H1 (cell line): Measurements from ENCODE around the gene ARHGEF38. TPM values are rescaled to one million over a fixed set of nuclear protein-coding genes. Genes with fewer than 3 reads are reported as not detected.

Experiments used
- CTCF ChIA-PET: fragments of 300-600 bp; sonication (Branson Sonifier 250); formaldehyde crosslinking; loops from one replicate; lab custom pipeline; 2021; ENCODE audit not compliant: partially characterized antibody; lab: Charles Lee
- POLR2A ChIA-PET: fragments of 300-600 bp; sonication (Branson Sonifier 250); formaldehyde crosslinking; loops from one replicate; lab custom pipeline; 2021; ENCODE audit warnings: inconsistent platforms; ENCODE audit not compliant: partially characterized antibody; lab: Charles Lee
- DNase-seq, 2 experiments: peaks; one replicate each; pipeline versions ENCODE4 v3.0.0 to v3.0.0-alpha.2; 2010 to 2022; ENCODE audit warnings: low spot score in 2 of 2, low read depth in 1 of 2, mixed read lengths in 1 of 2
- FAIRE-seq: peaks from 2 replicates; lab custom pipeline; 2011; peaks lifted over from hg19 to GRCh38; lab: Jason Lieb, UNC
- H2AFZ ChIP-seq: 2 replicates; pipeline ENCODE4 v1.8.1; 2012; ENCODE audit warnings: low read length, inconsistent platforms
- H2AK5ac ChIP-seq: 2 replicates; pipeline ENCODE4 v1.6.1; 2013; ENCODE audit warnings: low read depth, low read length
- H2BK120ac ChIP-seq: replicated peaks from 2 replicates; pipeline ENCODE3; 2013; ENCODE audit warnings: low read depth, low read length, inconsistent platforms
- H2BK12ac ChIP-seq: 2 replicates; pipeline ENCODE4 v1.6.1; 2013; ENCODE audit warnings: low read depth, low read length
- H2BK15ac ChIP-seq: 2 replicates; pipeline ENCODE4 v1.6.1; 2013; ENCODE audit warnings: low read length
- H2BK20ac ChIP-seq: 2 replicates; pipeline ENCODE4 v1.6.1; 2013; ENCODE audit warnings: low read length
- H2BK5ac ChIP-seq: 2 replicates; pipeline ENCODE4 v1.6.1; 2013; ENCODE audit warnings: low read depth, low read length
- H3K14ac ChIP-seq: 2 replicates; pipeline ENCODE4 v1.6.1; 2013; ENCODE audit warnings: inconsistent platforms; ENCODE audit not compliant: insufficient read length
- H3K18ac ChIP-seq: 2 replicates; pipeline ENCODE4 v1.6.1; 2013; ENCODE audit warnings: low read length; ENCODE audit errors: extremely low read depth
- H3K23ac ChIP-seq: 2 replicates; pipeline ENCODE4 v1.6.1; 2013; ENCODE audit warnings: inconsistent platforms; ENCODE audit not compliant: insufficient read length
- H3K23me2 ChIP-seq: 2 replicates; pipeline ENCODE4 v1.6.1; 2013; ENCODE audit warnings: low read depth, low read length
- H3K27ac ChIP-seq: 2 replicates; pipeline ENCODE4 v1.6.1; 2011; ENCODE audit warnings: low read depth, low read length, inconsistent platforms
- H3K27me3 ChIP-seq, 4 experiments: replicated peaks in 1 of 4; 1 replicate in 1 of 4; 2 replicates in 3 of 4; pipeline versions ENCODE4 v1.6.1 to v1.8.1; 2011 to 2013; ENCODE audit warnings: low read length in 3 of 4, mild to moderate bottlenecking in 3 of 4, inconsistent platforms in 2 of 4, mixed read lengths in 2 of 4, moderate library complexity in 1 of 4; ENCODE audit not compliant: control insufficient read depth in 3 of 4, insufficient read depth in 3 of 4; ENCODE audit errors: extremely low read depth in 1 of 4
- H3K36me3 ChIP-seq, 4 experiments: 2 replicates each; pipeline versions ENCODE4 v1.6.1 to v1.8.1; 2011 to 2013; ENCODE audit warnings: mild to moderate bottlenecking in 4 of 4, low read length in 3 of 4, moderate library complexity in 2 of 4, control low read depth in 1 of 4, inconsistent platforms in 1 of 4; ENCODE audit not compliant: insufficient read depth in 4 of 4, control insufficient read depth in 2 of 4
- H3K4ac ChIP-seq: replicated peaks from 2 replicates; pipeline ENCODE3; 2013; ENCODE audit warnings: low read length, low read depth, mixed read lengths, inconsistent platforms; ENCODE audit not compliant: insufficient read length
- H3K4me1 ChIP-seq, 4 experiments: replicated peaks in 1 of 4; 1 replicate in 1 of 4; 2 replicates in 3 of 4; pipeline versions ENCODE4 v1.6.1 to v1.8.1; 2011 to 2013; ENCODE audit warnings: low read length in 3 of 4, inconsistent platforms in 2 of 4, mixed read lengths in 1 of 4; ENCODE audit not compliant: insufficient read depth in 4 of 4, control insufficient read depth in 3 of 4
- H3K4me2 ChIP-seq, 2 experiments: 2 replicates each; pipeline versions ENCODE4 v1.6.1 to v1.8.1; 2011 to 2013; ENCODE audit warnings: low read depth in 2 of 2, low read length in 2 of 2, control low read depth in 1 of 2, inconsistent platforms in 1 of 2, mild to moderate bottlenecking in 1 of 2; ENCODE audit not compliant: insufficient read depth in 1 of 2
- H3K4me3 ChIP-seq, 4 experiments: fragments of 200-600, 300-600 bp in 1 of 4; sonication (generic), shearing (Covaris generic), sonication (Bioruptor Twin) in 1 of 4; 2 replicates each; pipeline versions ENCODE4 v1.5.1 to v1.8.1; 2011 to 2016; ENCODE audit warnings: low read length in 4 of 4, low read depth in 3 of 4, control low read depth in 2 of 4, inconsistent platforms in 2 of 4, mild to moderate bottlenecking in 2 of 4, mixed read lengths in 1 of 4, moderate library complexity in 1 of 4; ENCODE audit not compliant: insufficient read depth in 2 of 4; ENCODE audit errors: extremely low read depth in 1 of 4
- H3K56ac ChIP-seq: replicated peaks from 2 replicates; pipeline ENCODE3; 2013; ENCODE audit warnings: low read depth, mild to moderate bottlenecking, mixed read lengths, low read length, inconsistent platforms; ENCODE audit not compliant: insufficient read length
- H3K79me1 ChIP-seq: 2 replicates; pipeline ENCODE4 v1.6.1; 2013; ENCODE audit warnings: low read depth, low read length, control low read depth
- H3K79me2 ChIP-seq, 2 experiments: 2 replicates each; pipeline versions ENCODE4 v1.6.1 to v1.8.1; 2012 to 2013; ENCODE audit warnings: low read length in 2 of 2, mild to moderate bottlenecking in 2 of 2, inconsistent platforms in 1 of 2; ENCODE audit not compliant: insufficient read depth in 2 of 2, control insufficient read depth in 1 of 2
- H3K9ac ChIP-seq, 4 experiments: replicated peaks in 1 of 4; 1 replicate in 1 of 4; 2 replicates in 3 of 4; pipeline versions ENCODE4 v1.6.1 to v1.8.1; 2011 to 2013; ENCODE audit warnings: low read depth in 3 of 4, low read length in 3 of 4, control low read depth in 2 of 4, mild to moderate bottlenecking in 2 of 4, moderate library complexity in 2 of 4, inconsistent platforms in 1 of 4; ENCODE audit errors: extremely low read depth in 1 of 4
- H3K9me3 ChIP-seq, 2 experiments: 2 replicates each; pipeline versions ENCODE4 v1.6.1 to v1.8.1; 2012 to 2013; ENCODE audit warnings: mild to moderate bottlenecking in 2 of 2, moderate library complexity in 2 of 2, control low read depth in 1 of 2, inconsistent platforms in 1 of 2, low read depth in 1 of 2, low read length in 1 of 2, mixed read lengths in 1 of 2; ENCODE audit not compliant: insufficient read depth in 2 of 2
- H4K20me1 ChIP-seq, 2 experiments: replicated peaks in 1 of 2; 2 replicates each; pipeline versions ENCODE3 to v1.8.1; 2011 to 2013; ENCODE audit warnings: inconsistent platforms in 2 of 2, low read length in 2 of 2, mild to moderate bottlenecking in 1 of 2; ENCODE audit not compliant: insufficient read depth in 2 of 2, control insufficient read depth in 1 of 2
- H4K5ac ChIP-seq: 2 replicates; pipeline ENCODE4 v1.6.1; 2013; ENCODE audit warnings: low read length, low read depth, mixed read lengths, inconsistent platforms; ENCODE audit not compliant: insufficient read length
- H4K8ac ChIP-seq: 2 replicates; pipeline ENCODE4 v1.8.0; 2013; ENCODE audit warnings: mild to moderate bottlenecking, moderate library complexity, low read length, inconsistent platforms; ENCODE audit not compliant: insufficient read depth; ENCODE audit errors: extremely low read depth
- H4K91ac ChIP-seq: replicated peaks from 2 replicates; pipeline ENCODE3; 2013; ENCODE audit warnings: low read length, mixed read lengths, inconsistent platforms; ENCODE audit not compliant: insufficient read length
- BCL11A ChIP-seq, 2 experiments: IDR thresholded peaks; one replicate each; pipeline ENCODE4 v1.6.1; 2011; ENCODE audit warnings: low read depth in 2 of 2, low read length in 2 of 2, mild to moderate bottlenecking in 2 of 2
- CREB1 ChIP-seq: IDR thresholded peaks from 2 replicates; pipeline ENCODE4 v1.6.1; 2012; ENCODE audit warnings: inconsistent platforms
- CTCF ChIP-seq, 3 experiments: IDR thresholded peaks; 1 replicate in 2 of 3; 2 replicates in 1 of 3; pipeline versions ENCODE4 v1.5.1 to v1.6.1; 2011; ENCODE audit warnings: low read length in 3 of 3, mild to moderate bottlenecking in 3 of 3, inconsistent platforms in 2 of 3, low read depth in 1 of 3, moderate library complexity in 1 of 3; ENCODE audit not compliant: insufficient read depth in 1 of 3; ENCODE audit errors: control extremely low read depth in 1 of 3
- E2F6 ChIP-seq: IDR thresholded peaks from 2 replicates; pipeline ENCODE4 v1.6.1; 2012; ENCODE audit warnings: inconsistent platforms
- POU5F1 ChIP-seq: IDR thresholded peaks from 2 replicates; pipeline ENCODE4 v1.6.1; 2011; ENCODE audit warnings: low read depth, mild to moderate bottlenecking, low read length, moderate library complexity
- RBBP5 ChIP-seq: IDR thresholded peaks from 2 replicates; pipeline ENCODE4 v1.7.1; 2012; ENCODE audit warnings: low read depth, mild to moderate bottlenecking, inconsistent platforms, low read length, moderate library complexity, borderline replicate concordance
- SIN3A ChIP-seq, 2 experiments: IDR thresholded peaks in 1 of 2; conservative IDR thresholded peaks in 1 of 2; 2 replicates each; pipeline ENCODE4 v1.6.1; 2011 to 2012; ENCODE audit warnings: low read length in 2 of 2, improper control_type of control experiment in 1 of 2, low read depth in 1 of 2, mild to moderate bottlenecking in 1 of 2
- SIX5 ChIP-seq: IDR thresholded peaks from 2 replicates; pipeline ENCODE4 v1.6.1; 2011; ENCODE audit warnings: mild to moderate bottlenecking, low read depth, low read length
- SP2 ChIP-seq: IDR thresholded peaks from 2 replicates; pipeline ENCODE4 v1.6.1; 2012; ENCODE audit warnings: mild to moderate bottlenecking, low read length, inconsistent platforms
- TBP ChIP-seq: IDR thresholded peaks from 2 replicates; pipeline ENCODE4 v1.6.1; 2011; ENCODE audit warnings: low read depth, low read length, improper control_type of control experiment
- WGBS, 2 experiments: shearing (Covaris generic) in 1 of 2; methylation state at CpG; one replicate each; pipeline versions ENCODE4 v1.1.6 to v1.1.7; 2013 to 2015; ENCODE audit warnings: low lambda C conversion rate in 2 of 2, mixed read lengths in 2 of 2, inconsistent platforms in 1 of 2, low coverage in 1 of 2, missing lambda C conversion rate in 1 of 2; ENCODE audit not compliant: insufficient replicate concordance in 2 of 2, insufficient coverage in 1 of 2, insufficient read length in 1 of 2; ENCODE audit errors: extremely low coverage in 1 of 2, missing lambda C conversion rate in 1 of 2; 5-methylcytosine and 5-hydroxymethylcytosine counted together
- polyA plus RNA-seq, 7 experiments: library from polyadenylated mRNA; depleted of rRNA in 3 of 7; stranded (reverse) in 5 of 7; unstranded in 2 of 7; fragments of >200 nt in 5 of 7; fragments of 200-250 nt in 2 of 7; gene quantifications; 1 replicate in 5 of 7; 2 replicates in 1 of 7; 4 replicates in 1 of 7; pipeline versions ENCODE4 v1.2.1 to v1.2.3, GENCODE V29; 2011 to 2013; ENCODE audit warnings: missing spikeins in 2 of 7, mixed read lengths in 2 of 7
- total RNA-seq: library from RNA; stranded (reverse); fragmentation: NEBNext Ultra II Directional; extraction: Animal tissue kit (Norgen Biotek cat#: 25700); gene quantifications from 2 replicates; pipeline ENCODE4 v1.2.1, GENCODE V29; 2021

Gene ARHGEF38
- total and polyA plus RNA-seq, 2 of the 8 experiments (the other 6 are each of a cell fraction or from before 2014, with no cell fraction given) = not detected

GRCh38 chr4:105556206-105556605 is 3.8 kb downstream of the ARHGEF38 start:
- Histone ChIP-seq H4K8ac (no peak overlapping the region), H3K27ac (no peak overlapping the region), H3K23me2 (no peaks in the 10 kb centered on the region), H3K9me3 (no peaks in the 10 kb centered on the region), H2AFZ (no peak overlapping the region), H2BK15ac (no peak overlapping the region), H3K36me3 (no peaks in the 10 kb centered on the region), H4K20me1 (peaks cover 2 to 8% of the 10 kb centered on the region in 2 experiments), H3K4ac (no peak overlapping the region), H3K27me3 (peaks cover 57 to 97% (median 84%) of the 10 kb centered on the region in 4 experiments), H2BK5ac (no peak overlapping the region), H3K4me2 (peak overlapping the region in 1 of 2 experiments; percentile 14; a peak in 1 of 4 replicates), H3K79me2 (no peaks in the 10 kb centered on the region), H2BK20ac (no peak overlapping the region), H3K14ac (no peak overlapping the region), H3K18ac (no peak overlapping the region), H3K56ac (no peak overlapping the region), H2BK12ac (no peak overlapping the region), H4K5ac (no peak overlapping the region), H3K9ac (no peak overlapping the region), H3K79me1 (no peaks in the 10 kb centered on the region), H4K91ac (no peak overlapping the region), H3K23ac (no peak overlapping the region), H2AK5ac (no peak overlapping the region), H2BK120ac (no peak overlapping the region), H3K4me1 (peaks cover 0 to 9% (median 6%) of the 10 kb centered on the region in 4 experiments; a peak in 3 of 7 replicates), H3K4me3 (no peak overlapping the region)
- 75% methylated on average over 1 of the region's 1 CpG; no CpG with 5 or more reads in 1 of the 2 experiments for WGBS, 2 experiments
- DNase-seq = no peak
- ChIA-PET POLR2A (interaction anchor here (2.0 kb wide), 1 partner anchor 83 kb away, joined by 11 read pairs; the partner anchor contains the start of gene PPA2), CTCF (no interaction called here)
- no peak for FAIRE-seq
- TF ChIP-seq TBP (no peak), BCL11A (IDR thresholded peaks at IDR 0.05; ENCODE audit: low read depth in 2 of 2, low read length in 2 of 2) (no peak), SIN3A (conservative IDR thresholded peaks at IDR 0.05 in 1 of 2, IDR thresholded peaks at IDR 0.05 in 1 of 2; ENCODE audit: low read depth in 1 of 2, low read length in 2 of 2) (no peak), SP2 (no peak), RBBP5 (no peak), CREB1 (no peak), CTCF (IDR thresholded peaks at IDR 0.05; ENCODE audit: control extremely low read depth in 1 of 3, insufficient read depth in 1 of 3, low read depth in 1 of 3, low read length in 3 of 3) (no peak), SIX5 (no peak), POU5F1 (no peak), E2F6 (no peak)
